IMR-90 (cell line): Measurements from ENCODE around the gene CTBP2.

ENCODE experiments used
- BHLHE40 ChIP-seq: fragments of 150-350 bp; IDR thresholded peaks from 2 replicates; pipeline ENCODE4 v1.6.1; 2016; ENCODE audit warnings: mild to moderate bottlenecking, low read depth, low read length
- MAFK ChIP-seq: IDR thresholded peaks from 2 replicates; pipeline ENCODE4 v1.6.1; 2012; ENCODE audit warnings: low read depth, low read length, improper control_type of control experiment
- MAZ ChIP-seq: IDR thresholded peaks from 2 replicates; pipeline ENCODE4 v1.6.1; 2012; ENCODE audit warnings: low read depth, mild to moderate bottlenecking, low read length, improper control_type of control experiment, moderate library complexity, borderline replicate concordance
- MXI1 ChIP-seq: IDR thresholded peaks from 2 replicates; pipeline ENCODE4 v1.6.1; 2012; ENCODE audit warnings: low read depth, mild to moderate bottlenecking, low read length, moderate library complexity, borderline replicate concordance
- POLR2A ChIP-seq: IDR thresholded peaks from 2 replicates; pipeline ENCODE4 v1.6.1; 2012; ENCODE audit warnings: mild to moderate bottlenecking, low read depth, low read length
- RAD21 ChIP-seq: IDR thresholded peaks from 2 replicates; pipeline ENCODE4 v1.6.1; 2012; ENCODE audit warnings: low read length, improper control_type of control experiment
- RCOR1 ChIP-seq: IDR thresholded peaks from 2 replicates; pipeline ENCODE4 v1.6.1; 2012; ENCODE audit warnings: mild to moderate bottlenecking, low read length, improper control_type of control experiment; ENCODE audit not compliant: insufficient replicate concordance
- SMC3 ChIP-seq: fragments of 150-350 bp; IDR thresholded peaks from 2 replicates; pipeline ENCODE4 v1.6.1; 2016; ENCODE audit warnings: low read depth, mild to moderate bottlenecking, antibody characterized with exemption, low read length, moderate library complexity
- TF ChIP-seq, protein P1 (sequence below): conservative IDR thresholded peaks from 2 replicates; pipeline ENCODE4 v1.5.1; 2012; ENCODE audit warnings: mild to moderate bottlenecking, low read depth, low read length, improper control_type of control experiment
- TF ChIP-seq, protein P2 (sequence below): fragments of 150-350 bp; IDR thresholded peaks from 2 replicates; pipeline ENCODE4 v1.6.1; 2016; ENCODE audit warnings: low read depth, mild to moderate bottlenecking, low read length, moderate library complexity, borderline replicate concordance
- TF ChIP-seq, protein P3 (sequence below): fragments of 150-350 bp; IDR thresholded peaks from 2 replicates; pipeline ENCODE4 v1.6.1; 2017; ENCODE audit warnings: mild to moderate bottlenecking, antibody characterized with exemption, low read length, low read depth

DNA sequence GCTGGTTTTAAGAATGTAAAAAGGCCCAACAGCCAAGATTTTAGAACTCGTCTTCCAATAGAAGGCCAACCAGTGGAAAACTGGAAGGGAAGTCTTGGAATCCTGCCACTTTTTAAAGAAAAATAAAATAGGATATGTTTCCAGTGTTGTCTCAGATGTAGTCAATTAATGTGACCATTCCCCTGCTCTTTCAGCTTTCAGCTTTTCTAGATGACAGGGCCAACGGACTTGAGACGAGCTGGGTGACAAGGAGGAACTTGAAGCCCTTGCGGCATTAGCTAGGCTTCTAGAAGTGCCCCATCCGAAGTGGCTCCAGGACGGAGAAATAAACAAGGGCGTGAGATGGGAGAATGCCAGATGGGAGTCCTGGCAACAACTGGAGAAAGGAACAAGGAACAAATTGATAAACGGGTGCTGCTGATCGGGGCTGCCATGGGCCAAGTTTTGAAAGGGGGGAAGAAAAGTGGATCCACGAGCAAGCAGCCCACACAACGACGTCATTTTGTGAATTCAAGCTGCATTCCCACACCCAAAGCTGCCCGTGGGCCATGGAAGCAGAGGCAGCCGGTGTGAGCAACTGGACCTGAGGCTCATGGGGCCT, 42.3 kb downstream of the CTBP2 start:
- TF ChIP-seq RCOR1 (no peak), MXI1 (no peak), BHLHE40 (no peak), RAD21 (no peak), POLR2A (no peak), MAFK (no peak), SMC3 (no peak), MAZ (no peak)
- TF ChIP-seq, protein P1, sequence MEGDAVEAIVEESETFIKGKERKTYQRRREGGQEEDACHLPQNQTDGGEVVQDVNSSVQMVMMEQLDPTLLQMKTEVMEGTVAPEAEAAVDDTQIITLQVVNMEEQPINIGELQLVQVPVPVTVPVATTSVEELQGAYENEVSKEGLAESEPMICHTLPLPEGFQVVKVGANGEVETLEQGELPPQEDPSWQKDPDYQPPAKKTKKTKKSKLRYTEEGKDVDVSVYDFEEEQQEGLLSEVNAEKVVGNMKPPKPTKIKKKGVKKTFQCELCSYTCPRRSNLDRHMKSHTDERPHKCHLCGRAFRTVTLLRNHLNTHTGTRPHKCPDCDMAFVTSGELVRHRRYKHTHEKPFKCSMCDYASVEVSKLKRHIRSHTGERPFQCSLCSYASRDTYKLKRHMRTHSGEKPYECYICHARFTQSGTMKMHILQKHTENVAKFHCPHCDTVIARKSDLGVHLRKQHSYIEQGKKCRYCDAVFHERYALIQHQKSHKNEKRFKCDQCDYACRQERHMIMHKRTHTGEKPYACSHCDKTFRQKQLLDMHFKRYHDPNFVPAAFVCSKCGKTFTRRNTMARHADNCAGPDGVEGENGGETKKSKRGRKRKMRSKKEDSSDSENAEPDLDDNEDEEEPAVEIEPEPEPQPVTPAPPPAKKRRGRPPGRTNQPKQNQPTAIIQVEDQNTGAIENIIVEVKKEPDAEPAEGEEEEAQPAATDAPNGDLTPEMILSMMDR: no peak
- TF ChIP-seq, protein P2, sequence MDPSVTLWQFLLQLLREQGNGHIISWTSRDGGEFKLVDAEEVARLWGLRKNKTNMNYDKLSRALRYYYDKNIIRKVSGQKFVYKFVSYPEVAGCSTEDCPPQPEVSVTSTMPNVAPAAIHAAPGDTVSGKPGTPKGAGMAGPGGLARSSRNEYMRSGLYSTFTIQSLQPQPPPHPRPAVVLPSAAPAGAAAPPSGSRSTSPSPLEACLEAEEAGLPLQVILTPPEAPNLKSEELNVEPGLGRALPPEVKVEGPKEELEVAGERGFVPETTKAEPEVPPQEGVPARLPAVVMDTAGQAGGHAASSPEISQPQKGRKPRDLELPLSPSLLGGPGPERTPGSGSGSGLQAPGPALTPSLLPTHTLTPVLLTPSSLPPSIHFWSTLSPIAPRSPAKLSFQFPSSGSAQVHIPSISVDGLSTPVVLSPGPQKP: no peak
- TF ChIP-seq, protein P3, sequence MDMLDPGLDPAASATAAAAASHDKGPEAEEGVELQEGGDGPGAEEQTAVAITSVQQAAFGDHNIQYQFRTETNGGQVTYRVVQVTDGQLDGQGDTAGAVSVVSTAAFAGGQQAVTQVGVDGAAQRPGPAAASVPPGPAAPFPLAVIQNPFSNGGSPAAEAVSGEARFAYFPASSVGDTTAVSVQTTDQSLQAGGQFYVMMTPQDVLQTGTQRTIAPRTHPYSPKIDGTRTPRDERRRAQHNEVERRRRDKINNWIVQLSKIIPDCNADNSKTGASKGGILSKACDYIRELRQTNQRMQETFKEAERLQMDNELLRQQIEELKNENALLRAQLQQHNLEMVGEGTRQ: no peak
